NT2/D1 (cell line): ENCODE results near the gene FH.

Experiments used
- SUZ12 ChIP-seq: IDR thresholded peaks from 2 replicates; pipeline ENCODE4 v1.6.1; 2011; ENCODE audit not compliant: insufficient read length, insufficient read depth; ENCODE audit errors: extremely low read depth
- YY1 ChIP-seq: IDR thresholded peaks from 2 replicates; pipeline ENCODE4 v1.6.1; 2011; ENCODE audit not compliant: insufficient read length, insufficient read depth
- ZNF274 ChIP-seq: IDR thresholded peaks from 2 replicates; pipeline ENCODE4 v1.6.1; 2011; ENCODE audit warnings: mild to moderate bottlenecking, low read depth, low read length

DNA sequence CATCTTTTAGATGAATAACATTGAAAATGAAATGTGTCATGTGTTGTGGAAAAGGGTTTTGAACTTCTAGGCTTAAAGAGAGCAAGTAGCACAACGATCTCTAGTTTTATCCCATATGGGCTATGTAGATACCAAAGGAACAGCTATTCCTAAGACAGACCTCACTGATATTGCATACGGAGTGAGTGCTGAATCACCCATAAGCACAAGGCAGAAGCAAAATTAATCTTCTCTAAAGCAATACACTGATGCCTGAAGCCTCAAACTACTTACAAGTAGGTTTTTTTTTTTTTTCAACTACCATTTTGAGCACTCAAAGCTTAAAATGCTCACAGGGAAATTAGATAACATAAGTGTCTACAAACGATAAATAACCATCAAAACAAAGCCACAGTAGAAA, 7.6 kb upstream of the FH start:
- no peak for TF ChIP-seq YY1
- no peak for TF ChIP-seq ZNF274
- TF ChIP-seq SUZ12 = no peak
